ENCODE measurements around the gene TTLL9. TPM values are rescaled to one million over a fixed set of nuclear protein-coding genes. Genes with fewer than 3 reads are reported as not detected.
A peak's percentile ranks its signal among the peaks of the same experiment; 100 is the strongest.

The TTLL9 gene
- total and polyA plus RNA-seq, 4 experiments from 2014 or later, result 0.25 TPM; not detected in 3

GRCh38 chr20:31870726-31871617 is 538 bp downstream of the TTLL9 start:
- Mint-ChIP-seq H3K4me1 (peaks cover 7 to 15% (median 12%) of the 10 kb centered on the region in 4 donors), H3K27me3 (peaks cover 34 to 35% of the 10 kb centered on the region in 2 donors), H3K4me3 (peak overlapping the region; percentile 69 to 90 (median 84)), H3K9me3 (peaks cover 0 to 2% (median 0%) of the 10 kb centered on the region in 8 donors), H3K27ac (peak overlapping the region in 1 of 7 donors; percentile 53), H3K36me3 (peaks cover 0 to 4% of the 10 kb centered on the region in 2 donors)
- Histone ChIP-seq H3K4me3 (ENCODE audit: low read length in 2 of 2) (peak overlapping the region in 1 of 2 donors; percentile 45), H3K36me3 (ENCODE audit: insufficient read depth, low read length) (no peaks in the 10 kb centered on the region), H3K9me3 (ENCODE audit: control insufficient read depth in 1 of 2, low read length in 2 of 2) (no peaks in the 10 kb centered on the region), H3K27ac (ENCODE audit: low read depth, low read length) (no peak overlapping the region), H3K4me1 (ENCODE audit: insufficient read depth, low read length) (peaks cover 15% of the 10 kb centered on the region), H3K27me3 (ENCODE audit: insufficient read depth, low read length) (peaks cover 34% of the 10 kb centered on the region)
- ChIA-PET POLR2A (ENCODE audit: partially characterized antibody) (no interaction called here), CTCF (ENCODE audit: partially characterized antibody) (interaction anchor here (1.3 to 1.5 kb wide), 3 partner anchors 15 to 26 kb away, joined by 3 to 6 read pairs (median 5); partner anchors contain the start of gene FOXS1)
- intact Hi-C loops (cut with micrococcal nuclease), result no loop called here
- no peak for DNase-seq

GRCh38 chr20:31871618-31871954 is 1.2 kb downstream of the TTLL9 start:
- H3K4me1 Mint-ChIP-seq, result peaks cover 7 to 15% (median 12%) of the 10 kb centered on the region in 4 donors
- intact Hi-C loops (cut with micrococcal nuclease), result no loop called here
- H3K36me3 ChIP-seq (ENCODE audit: insufficient read depth, low read length), result no peaks in the 10 kb centered on the region
- no peaks in the 10 kb centered on the region for H3K9me3 ChIP-seq (ENCODE audit: control insufficient read depth in 1 of 2, low read length in 2 of 2)
- peaks cover 15% of the 10 kb centered on the region for H3K4me1 ChIP-seq (ENCODE audit: insufficient read depth, low read length)
- H3K27ac Mint-ChIP-seq, result no peak overlapping the region
- H3K27ac ChIP-seq (ENCODE audit: low read depth, low read length), result no peak overlapping the region
- no peak for DNase-seq
- H3K27me3 Mint-ChIP-seq, result peaks cover 34 to 35% of the 10 kb centered on the region in 2 donors
- peaks cover 0 to 2% (median 0%) of the 10 kb centered on the region in 8 donors for H3K9me3 Mint-ChIP-seq
- POLR2A ChIA-PET (ENCODE audit: partially characterized antibody), result no interaction called here
- peak overlapping the region in 1 of 8 donors; percentile 83 for H3K4me3 Mint-ChIP-seq
- CTCF ChIA-PET (ENCODE audit: partially characterized antibody), result interaction anchor here (1.3 to 1.5 kb wide), 4 partner anchors 12 to 27 kb away, joined by 3 to 6 read pairs (median 4); partner anchors contain the start of gene FOXS1
- peaks cover 0 to 4% of the 10 kb centered on the region in 2 donors for H3K36me3 Mint-ChIP-seq
- H3K27me3 ChIP-seq (ENCODE audit: insufficient read depth, low read length), result peaks cover 34% of the 10 kb centered on the region
- H3K4me3 ChIP-seq (ENCODE audit: low read length in 2 of 2), result no peak overlapping the region

- intact Hi-C loops (cut with micrococcal nuclease), result no loop called here
- H3K27me3 ChIP-seq (ENCODE audit: insufficient read depth, low read length), result peaks cover 34% of the 10 kb centered on the region
- H3K4me3 ChIP-seq (ENCODE audit: low read length in 2 of 2), result no peak overlapping the region
- DNase-seq, result no peak
- H3K4me3 Mint-ChIP-seq, result no peak overlapping the region
- no peak overlapping the region for H3K27ac Mint-ChIP-seq
- H3K36me3 Mint-ChIP-seq, result peaks cover 0 to 4% of the 10 kb centered on the region in 2 donors
- H3K4me1 ChIP-seq (ENCODE audit: insufficient read depth, low read length), result peaks cover 15% of the 10 kb centered on the region
- ChIA-PET POLR2A (ENCODE audit: partially characterized antibody) (no interaction called here), CTCF (ENCODE audit: partially characterized antibody) (interaction anchor here (1.1 to 1.5 kb wide), 5 partner anchors 13 to 145 kb away, joined by 3 to 6 read pairs (median 3); partner anchors contain the start of gene FOXS1)
- H3K36me3 ChIP-seq (ENCODE audit: insufficient read depth, low read length), result no peaks in the 10 kb centered on the region
- H3K9me3 ChIP-seq (ENCODE audit: control insufficient read depth in 1 of 2, low read length in 2 of 2), result no peaks in the 10 kb centered on the region
- peaks cover 7 to 15% (median 12%) of the 10 kb centered on the region in 4 donors for H3K4me1 Mint-ChIP-seq
- peaks cover 0 to 2% (median 0%) of the 10 kb centered on the region in 8 donors for H3K9me3 Mint-ChIP-seq
- peaks cover 34 to 35% of the 10 kb centered on the region in 2 donors for H3K27me3 Mint-ChIP-seq
- no peak overlapping the region for H3K27ac ChIP-seq (ENCODE audit: low read depth, low read length)
These were observed 2.0 kb downstream of the TTLL9 start for GRCh38 chr20:31872406-31872805.

GRCh38 chr20:31875671-31876070 is 5.2 kb downstream of the TTLL9 start:
- no peak overlapping the region for H3K27ac ChIP-seq (ENCODE audit: low read depth, low read length)
- DNase-seq, result no peak
- H3K27me3 ChIP-seq (ENCODE audit: insufficient read depth, low read length), result peaks cover 22% of the 10 kb centered on the region
- H3K36me3 Mint-ChIP-seq, result peaks cover 0 to 7% of the 10 kb centered on the region in 2 donors
- intact Hi-C loops (cut with micrococcal nuclease), result no loop called here
- H3K4me1 Mint-ChIP-seq, result peaks cover 8 to 18% (median 12%) of the 10 kb centered on the region in 4 donors
- H3K9me3 ChIP-seq (ENCODE audit: control insufficient read depth in 1 of 2, low read length in 2 of 2), result no peaks in the 10 kb centered on the region
- CTCF ChIA-PET (ENCODE audit: partially characterized antibody), result no interaction called here
- POLR2A ChIA-PET (ENCODE audit: partially characterized antibody), result no interaction called here
- H3K4me3 Mint-ChIP-seq, result no peak overlapping the region
- H3K4me1 ChIP-seq (ENCODE audit: insufficient read depth, low read length), result peaks cover 13% of the 10 kb centered on the region
- no peaks in the 10 kb centered on the region for H3K36me3 ChIP-seq (ENCODE audit: insufficient read depth, low read length)
- no peak overlapping the region for H3K27ac Mint-ChIP-seq
- peaks cover 19 to 27% of the 10 kb centered on the region in 2 donors for H3K27me3 Mint-ChIP-seq
- H3K4me3 ChIP-seq (ENCODE audit: low read length in 2 of 2), result no peak overlapping the region
- peaks cover 0 to 5% (median 0%) of the 10 kb centered on the region in 8 donors for H3K9me3 Mint-ChIP-seq

GRCh38 chr20:31877684-31878083 is 7.2 kb downstream of the TTLL9 start:
- Histone ChIP-seq H3K27ac (ENCODE audit: low read depth, low read length) (no peak overlapping the region), H3K27me3 (ENCODE audit: insufficient read depth, low read length) (peaks cover 5% of the 10 kb centered on the region), H3K4me1 (ENCODE audit: insufficient read depth, low read length) (peaks cover 7% of the 10 kb centered on the region), H3K9me3 (ENCODE audit: control insufficient read depth in 1 of 2, low read length in 2 of 2) (no peaks in the 10 kb centered on the region), H3K4me3 (ENCODE audit: low read length in 2 of 2) (no peak overlapping the region), H3K36me3 (ENCODE audit: insufficient read depth, low read length) (no peaks in the 10 kb centered on the region)
- intact Hi-C loops (cut with micrococcal nuclease), result loop anchor here (2.0 kb wide), 1 partner anchor 25 kb away; no protein-coding TSS in a partner anchor
- peaks cover 0 to 5% (median 0%) of the 10 kb centered on the region in 8 donors for H3K9me3 Mint-ChIP-seq
- H3K27me3 Mint-ChIP-seq, result peaks cover 12 to 13% of the 10 kb centered on the region in 2 donors
- DNase-seq, result no peak
- peaks cover 0 to 7% of the 10 kb centered on the region in 2 donors for H3K36me3 Mint-ChIP-seq
- H3K4me3 Mint-ChIP-seq, result no peak overlapping the region
- H3K27ac Mint-ChIP-seq, result no peak overlapping the region
- H3K4me1 Mint-ChIP-seq, result peaks cover 6 to 15% (median 8%) of the 10 kb centered on the region in 4 donors
- CTCF ChIA-PET (ENCODE audit: partially characterized antibody), result no interaction called here
- POLR2A ChIA-PET (ENCODE audit: partially characterized antibody), result no interaction called here

- CTCF ChIA-PET (ENCODE audit: partially characterized antibody), result interaction anchor here (0.6 to 2.1 kb wide), 8 partner anchors 10 to 264 kb away, joined by 3 to 8 read pairs (median 3); partner anchors contain the start of gene PDRG1
- intact Hi-C loops (cut with micrococcal nuclease), result loop anchor here (2.0 kb wide), 1 partner anchor 27 kb away; no protein-coding TSS in a partner anchor
- Mint-ChIP-seq H3K4me3 (peak overlapping the region; percentile 90 to 96 (median 94)), H3K27ac (peak overlapping the region; percentile 78 to 97 (median 89)), H3K36me3 (peaks cover 0 to 7% of the 10 kb centered on the region in 2 donors), H3K9me3 (peaks cover 0 to 5% (median 0%) of the 10 kb centered on the region in 8 donors), H3K27me3 (peaks cover 8% of the 10 kb centered on the region in 2 donors), H3K4me1 (peaks cover 6 to 15% (median 8%) of the 10 kb centered on the region in 4 donors)
- peak; percentile 69 to 84 (median 76) for DNase-seq
- H3K9me3 ChIP-seq (ENCODE audit: control insufficient read depth in 1 of 2, low read length in 2 of 2), result no peaks in the 10 kb centered on the region
- no peaks in the 10 kb centered on the region for H3K36me3 ChIP-seq (ENCODE audit: insufficient read depth, low read length)
- POLR2A ChIA-PET (ENCODE audit: partially characterized antibody), result no interaction called here
- H3K27ac ChIP-seq (ENCODE audit: low read depth, low read length), result no peak overlapping the region
- H3K4me1 ChIP-seq (ENCODE audit: insufficient read depth, low read length), result peaks cover 7% of the 10 kb centered on the region
- peak overlapping the region; percentile 21 to 69 for H3K4me3 ChIP-seq (ENCODE audit: low read length in 2 of 2)
- H3K27me3 ChIP-seq (ENCODE audit: insufficient read depth, low read length), result no peaks in the 10 kb centered on the region
These were observed 8.9 kb downstream of the TTLL9 start for GRCh38 chr20:31879143-31879987.
